ENCODE results near the gene MAT2A. TPM values are rescaled to one million over a fixed set of nuclear protein-coding genes. Genes with fewer than 3 reads are reported as not detected.
A peak's percentile ranks its signal among the peaks of the same experiment; 100 is the strongest.

Gene MAT2A
- total and polyA plus RNA-seq, 4 experiments from 2014 or later = 75.4 to 182 (median 151) TPM

- no peaks in the 10 kb centered on the region for H3K9me3 ChIP-seq (ENCODE audit: control insufficient read depth in 1 of 2, low read length in 2 of 2)
- H3K4me3 ChIP-seq (ENCODE audit: low read length in 2 of 2) = no peak overlapping the region
- H3K27me3 ChIP-seq (ENCODE audit: insufficient read depth, low read length) = no peaks in the 10 kb centered on the region
- no peak for DNase-seq
- no peak overlapping the region for H3K27ac Mint-ChIP-seq
- intact Hi-C loops (cut with micrococcal nuclease) = no loop called here
- no peaks in the 10 kb centered on the region for H3K4me1 ChIP-seq (ENCODE audit: insufficient read depth, low read length)
- H3K27me3 Mint-ChIP-seq = no peaks in the 10 kb centered on the region
- ChIA-PET CTCF (ENCODE audit: partially characterized antibody) (no interaction called here), POLR2A (ENCODE audit: partially characterized antibody) (no interaction called here)
- no peaks in the 10 kb centered on the region for H3K36me3 ChIP-seq (ENCODE audit: insufficient read depth, low read length)
- H3K4me1 Mint-ChIP-seq = no peaks in the 10 kb centered on the region
- no peak overlapping the region for H3K4me3 Mint-ChIP-seq
- H3K27ac ChIP-seq (ENCODE audit: low read depth, low read length) = no peak overlapping the region
- H3K9me3 Mint-ChIP-seq = no peaks in the 10 kb centered on the region
- no peaks in the 10 kb centered on the region for H3K36me3 Mint-ChIP-seq
These were observed 24.6 kb upstream of the MAT2A start for GRCh38 chr2:85514323-85514722.

- ChIA-PET POLR2A (ENCODE audit: partially characterized antibody) (no interaction called here), CTCF (ENCODE audit: partially characterized antibody) (no interaction called here)
- H3K27ac ChIP-seq (ENCODE audit: low read depth, low read length) = no peak overlapping the region
- H3K4me3 ChIP-seq (ENCODE audit: low read length in 2 of 2) = no peak overlapping the region
- no peaks in the 10 kb centered on the region for H3K9me3 Mint-ChIP-seq
- intact Hi-C loops (cut with micrococcal nuclease) = no loop called here
- no peak overlapping the region for H3K27ac Mint-ChIP-seq
- no peaks in the 10 kb centered on the region for H3K36me3 Mint-ChIP-seq
- no peak for DNase-seq
- H3K4me1 ChIP-seq (ENCODE audit: insufficient read depth, low read length) = no peaks in the 10 kb centered on the region
- no peak overlapping the region for H3K4me3 Mint-ChIP-seq
- no peaks in the 10 kb centered on the region for H3K9me3 ChIP-seq (ENCODE audit: control insufficient read depth in 1 of 2, low read length in 2 of 2)
- H3K27me3 Mint-ChIP-seq = no peaks in the 10 kb centered on the region
- no peaks in the 10 kb centered on the region for H3K4me1 Mint-ChIP-seq
- H3K36me3 ChIP-seq (ENCODE audit: insufficient read depth, low read length) = no peaks in the 10 kb centered on the region
- no peaks in the 10 kb centered on the region for H3K27me3 ChIP-seq (ENCODE audit: insufficient read depth, low read length)
These were observed 22.1 kb upstream of the MAT2A start for GRCh38 chr2:85516653-85517389.

- no peaks in the 10 kb centered on the region for H3K9me3 Mint-ChIP-seq
- H3K4me3 Mint-ChIP-seq = no peak overlapping the region
- intact Hi-C loops (cut with micrococcal nuclease) = no loop called here
- H3K36me3 ChIP-seq (ENCODE audit: insufficient read depth, low read length) = no peaks in the 10 kb centered on the region
- peaks cover 0 to 5% of the 10 kb centered on the region in 2 donors for H3K27me3 Mint-ChIP-seq
- H3K4me1 Mint-ChIP-seq = no peaks in the 10 kb centered on the region
- no peaks in the 10 kb centered on the region for H3K9me3 ChIP-seq (ENCODE audit: control insufficient read depth in 1 of 2, low read length in 2 of 2)
- no peak for DNase-seq
- no peak overlapping the region for H3K4me3 ChIP-seq (ENCODE audit: low read length in 2 of 2)
- H3K4me1 ChIP-seq (ENCODE audit: insufficient read depth, low read length) = no peaks in the 10 kb centered on the region
- no peak overlapping the region for H3K27ac ChIP-seq (ENCODE audit: low read depth, low read length)
- ChIA-PET CTCF (ENCODE audit: partially characterized antibody) (no interaction called here), POLR2A (ENCODE audit: partially characterized antibody) (no interaction called here)
- H3K27me3 ChIP-seq (ENCODE audit: insufficient read depth, low read length) = no peaks in the 10 kb centered on the region
- H3K27ac Mint-ChIP-seq = no peak overlapping the region
- no peaks in the 10 kb centered on the region for H3K36me3 Mint-ChIP-seq
These were observed 16.8 kb upstream of the MAT2A start for GRCh38 chr2:85522090-85522647.

- no peak overlapping the region for H3K27ac Mint-ChIP-seq
These were observed 15.7 kb upstream of the MAT2A start for GRCh38 chr2:85523062-85523902.

GRCh38 chr2:85523903-85524335 lies 15.0 kb upstream of the MAT2A start:
- Mint-ChIP-seq H3K27me3 (peaks cover under 1 to 7% of the 10 kb centered on the region in 2 donors), H3K36me3 (no peaks in the 10 kb centered on the region), H3K4me1 (no peaks in the 10 kb centered on the region), H3K9me3 (no peaks in the 10 kb centered on the region), H3K4me3 (no peak overlapping the region), H3K27ac (no peak overlapping the region)
- H3K4me1 ChIP-seq (ENCODE audit: insufficient read depth, low read length) = no peaks in the 10 kb centered on the region
- no peaks in the 10 kb centered on the region for H3K9me3 ChIP-seq (ENCODE audit: control insufficient read depth in 1 of 2, low read length in 2 of 2)
- intact Hi-C loops (cut with micrococcal nuclease) = no loop called here
- ChIA-PET CTCF (ENCODE audit: partially characterized antibody) (no interaction called here), POLR2A (ENCODE audit: partially characterized antibody) (interaction anchor here (1.6 kb wide), 1 partner anchor 14 kb away, joined by 7 read pairs; the partner anchor contains the start of gene MAT2A)
- no peak overlapping the region for H3K27ac ChIP-seq (ENCODE audit: low read depth, low read length)
- H3K27me3 ChIP-seq (ENCODE audit: insufficient read depth, low read length) = no peaks in the 10 kb centered on the region
- no peak for DNase-seq
- H3K4me3 ChIP-seq (ENCODE audit: low read length in 2 of 2) = no peak overlapping the region
- no peaks in the 10 kb centered on the region for H3K36me3 ChIP-seq (ENCODE audit: insufficient read depth, low read length)

More at GRCh38 chr2:85523062-85523902, 15.7 kb upstream of the MAT2A start:
- H3K4me3 ChIP-seq (ENCODE audit: low read length in 2 of 2) = no peak overlapping the region
- H3K4me3 Mint-ChIP-seq = no peak overlapping the region
- H3K4me1 Mint-ChIP-seq = no peaks in the 10 kb centered on the region
- H3K9me3 Mint-ChIP-seq = no peaks in the 10 kb centered on the region
- CTCF ChIA-PET (ENCODE audit: partially characterized antibody) = no interaction called here
- peaks cover 0 to 6% of the 10 kb centered on the region in 2 donors for H3K27me3 Mint-ChIP-seq
- H3K27ac ChIP-seq (ENCODE audit: low read depth, low read length) = no peak overlapping the region
- H3K36me3 Mint-ChIP-seq = no peaks in the 10 kb centered on the region
- H3K9me3 ChIP-seq (ENCODE audit: control insufficient read depth in 1 of 2, low read length in 2 of 2) = no peaks in the 10 kb centered on the region
- POLR2A ChIA-PET (ENCODE audit: partially characterized antibody) = interaction anchor here (1.6 kb wide), 1 partner anchor 15 kb away, joined by 7 read pairs; the partner anchor contains the start of gene MAT2A
- intact Hi-C loops (cut with micrococcal nuclease) = no loop called here
- no peaks in the 10 kb centered on the region for H3K27me3 ChIP-seq (ENCODE audit: insufficient read depth, low read length)
- H3K4me1 ChIP-seq (ENCODE audit: insufficient read depth, low read length) = no peaks in the 10 kb centered on the region
- no peaks in the 10 kb centered on the region for H3K36me3 ChIP-seq (ENCODE audit: insufficient read depth, low read length)
- no peak for DNase-seq

- DNase-seq = no peak
- CTCF ChIA-PET (ENCODE audit: partially characterized antibody) = interaction anchor here (1.1 kb wide), 1 partner anchor 113 kb away, joined by 3 read pairs; no protein-coding TSS in a partner anchor
- H3K4me1 ChIP-seq (ENCODE audit: insufficient read depth, low read length) = no peaks in the 10 kb centered on the region
- intact Hi-C loops (cut with micrococcal nuclease) = no loop called here
- POLR2A ChIA-PET (ENCODE audit: partially characterized antibody) = interaction anchor here (1.6 kb wide), 1 partner anchor 14 kb away, joined by 7 read pairs; the partner anchor contains the start of gene MAT2A
- H3K4me3 ChIP-seq (ENCODE audit: low read length in 2 of 2) = no peak overlapping the region
- H3K36me3 ChIP-seq (ENCODE audit: insufficient read depth, low read length) = no peaks in the 10 kb centered on the region
- Mint-ChIP-seq H3K4me3 (no peak overlapping the region), H3K27me3 (peaks cover 3 to 7% of the 10 kb centered on the region in 2 donors), H3K4me1 (no peaks in the 10 kb centered on the region), H3K36me3 (no peaks in the 10 kb centered on the region), H3K27ac (peak overlapping the region in 1 of 7 donors; percentile 69), H3K9me3 (no peaks in the 10 kb centered on the region)
- no peaks in the 10 kb centered on the region for H3K27me3 ChIP-seq (ENCODE audit: insufficient read depth, low read length)
- no peak overlapping the region for H3K27ac ChIP-seq (ENCODE audit: low read depth, low read length)
- no peaks in the 10 kb centered on the region for H3K9me3 ChIP-seq (ENCODE audit: control insufficient read depth in 1 of 2, low read length in 2 of 2)
These were observed 14.5 kb upstream of the MAT2A start for GRCh38 chr2:85524336-85524908.

GRCh38 chr2:85525029-85525428 lies 13.9 kb upstream of the MAT2A start:
- peaks cover 3 to 7% of the 10 kb centered on the region in 2 donors for H3K27me3 Mint-ChIP-seq
- no peak overlapping the region for H3K27ac ChIP-seq (ENCODE audit: low read depth, low read length)
- no peak overlapping the region for H3K4me3 ChIP-seq (ENCODE audit: low read length in 2 of 2)
- no peaks in the 10 kb centered on the region for H3K36me3 ChIP-seq (ENCODE audit: insufficient read depth, low read length)
- intact Hi-C loops (cut with micrococcal nuclease) = no loop called here
- no peaks in the 10 kb centered on the region for H3K4me1 ChIP-seq (ENCODE audit: insufficient read depth, low read length)
- CTCF ChIA-PET (ENCODE audit: partially characterized antibody) = interaction anchor here (1.1 kb wide), 1 partner anchor 113 kb away, joined by 3 read pairs; no protein-coding TSS in a partner anchor
- H3K27me3 ChIP-seq (ENCODE audit: insufficient read depth, low read length) = no peaks in the 10 kb centered on the region
- no peaks in the 10 kb centered on the region for H3K36me3 Mint-ChIP-seq
- no peak for DNase-seq
- H3K4me3 Mint-ChIP-seq = no peak overlapping the region
- no peaks in the 10 kb centered on the region for H3K9me3 ChIP-seq (ENCODE audit: control insufficient read depth in 1 of 2, low read length in 2 of 2)
- H3K4me1 Mint-ChIP-seq = no peaks in the 10 kb centered on the region
- no peaks in the 10 kb centered on the region for H3K9me3 Mint-ChIP-seq
- POLR2A ChIA-PET (ENCODE audit: partially characterized antibody) = no interaction called here
- H3K27ac Mint-ChIP-seq = peak overlapping the region in 1 of 7 donors; percentile 69
